ENCODE data around the gene IRF8. TPM values are rescaled to one million over a fixed set of nuclear protein-coding genes. Genes with fewer than 3 reads are reported as not detected.

IRF8 gene
- total RNA-seq, 3 donors from 2014 or later (not counting 1 experiment from before 2014, with no cell fraction given): 101 to 167 (median 122) TPM

- Histone ChIP-seq H3K4me1 (ENCODE audit: control insufficient read depth, insufficient read depth, low read length) (peaks cover 29% of the 10 kb centered on the region), H3K27me3 (ENCODE audit: control insufficient read depth, insufficient read depth, low read length) (no peaks in the 10 kb centered on the region), H3K9me3 (ENCODE audit: control insufficient read depth, insufficient read depth, low read length) (no peaks in the 10 kb centered on the region), H3K36me3 (ENCODE audit: control insufficient read depth, insufficient read depth, low read length) (no peaks in the 10 kb centered on the region), H3K4me3 (ENCODE audit: low read length) (no peak overlapping the region), H3K27ac (ENCODE audit: low read length) (peak overlapping the region; percentile 50)
- 54% methylated on average over 10 of the region's 12 CpGs for WGBS (ENCODE audit: insufficient coverage)
- Mint-ChIP-seq H3K27ac (no peak overlapping the region), H3K27me3 (ENCODE audit: low read depth in 2 of 2) (peaks cover 14 to 19% of the 10 kb centered on the region in 2 donors), H3K36me3 (no peaks in the 10 kb centered on the region), H3K4me3 (no peak overlapping the region), H3K9me3 (no peaks in the 10 kb centered on the region), H3K4me1 (peaks cover 16 to 22% of the 10 kb centered on the region in 2 donors)
- no peak for ATAC-seq
- DNase-seq: no peak
- no peak for TF ChIP-seq CTCF (IDR thresholded peaks at IDR 0.05)
- intact Hi-C loops (cut with micrococcal nuclease): no loop called here
These were observed 29.0 kb upstream of the IRF8 start for GRCh38 chr16:85869785-85870558.

- no peak for TF ChIP-seq CTCF (IDR thresholded peaks at IDR 0.05)
- H3K27me3 ChIP-seq (ENCODE audit: control insufficient read depth, insufficient read depth, low read length): no peaks in the 10 kb centered on the region
- H3K27me3 Mint-ChIP-seq (ENCODE audit: low read depth in 2 of 2): peaks cover 14 to 19% of the 10 kb centered on the region in 2 donors
- H3K27ac ChIP-seq (ENCODE audit: low read length): no peak overlapping the region
- H3K4me3 ChIP-seq (ENCODE audit: low read length): no peak overlapping the region
- no peaks in the 10 kb centered on the region for H3K9me3 Mint-ChIP-seq
- peaks cover 16 to 22% of the 10 kb centered on the region in 2 donors for H3K4me1 Mint-ChIP-seq
- intact Hi-C loops (cut with micrococcal nuclease): no loop called here
- DNase-seq (no peak), ATAC-seq (no peak)
- H3K27ac Mint-ChIP-seq: no peak overlapping the region
- peaks cover 29% of the 10 kb centered on the region for H3K4me1 ChIP-seq (ENCODE audit: control insufficient read depth, insufficient read depth, low read length)
- no peak overlapping the region for H3K4me3 Mint-ChIP-seq
- H3K9me3 ChIP-seq (ENCODE audit: control insufficient read depth, insufficient read depth, low read length): no peaks in the 10 kb centered on the region
- WGBS (ENCODE audit: insufficient coverage): 91% methylated on average over 6 of the region's 7 CpGs
- no peaks in the 10 kb centered on the region for H3K36me3 ChIP-seq (ENCODE audit: control insufficient read depth, insufficient read depth, low read length)
- H3K36me3 Mint-ChIP-seq: no peaks in the 10 kb centered on the region
These were observed 27.2 kb upstream of the IRF8 start for GRCh38 chr16:85871756-85872155.

- ATAC-seq: no peak
- peaks cover 26% of the 10 kb centered on the region for H3K4me1 ChIP-seq (ENCODE audit: control insufficient read depth, insufficient read depth, low read length)
- H3K27ac Mint-ChIP-seq: no peak overlapping the region
- H3K9me3 Mint-ChIP-seq: no peaks in the 10 kb centered on the region
- TF ChIP-seq CTCF (IDR thresholded peaks at IDR 0.05): no peak
- no peaks in the 10 kb centered on the region for H3K27me3 ChIP-seq (ENCODE audit: control insufficient read depth, insufficient read depth, low read length)
- intact Hi-C loops (cut with micrococcal nuclease): no loop called here
- H3K27me3 Mint-ChIP-seq (ENCODE audit: low read depth in 2 of 2): peaks cover 14 to 19% of the 10 kb centered on the region in 2 donors
- no peak overlapping the region for H3K4me3 ChIP-seq (ENCODE audit: low read length)
- DNase-seq: no peak
- H3K27ac ChIP-seq (ENCODE audit: low read length): no peak overlapping the region
- no peaks in the 10 kb centered on the region for H3K36me3 ChIP-seq (ENCODE audit: control insufficient read depth, insufficient read depth, low read length)
- no peaks in the 10 kb centered on the region for H3K36me3 Mint-ChIP-seq
- peak overlapping the region; percentile 40 for H3K4me3 Mint-ChIP-seq
- no peaks in the 10 kb centered on the region for H3K9me3 ChIP-seq (ENCODE audit: control insufficient read depth, insufficient read depth, low read length)
- WGBS (ENCODE audit: insufficient coverage): 93% methylated on average over 7 of the region's 7 CpGs
- H3K4me1 Mint-ChIP-seq: peaks cover 16 to 22% of the 10 kb centered on the region in 2 donors
These were observed 26.2 kb upstream of the IRF8 start for GRCh38 chr16:85872734-85873133.

All from natural killer cell (primary cell).